Ovary (tissue), 9 donors: Measurements from ENCODE around the gene NEBL. TPM values are rescaled to one million over a fixed set of nuclear protein-coding genes. Genes with fewer than 3 reads are reported as not detected.

Source experiments
- DNase-seq, 5 donors: peaks; one replicate each; pipeline ENCODE4 v3.0.0-alpha.2; 2019 to 2020
- H3K27ac ChIP-seq, 2 donors: fragments of 200-600 bp; one replicate each; pipeline versions ENCODE4 v1.5.1 to v1.8.0; 2019 to 2022
- H3K27me3 ChIP-seq: fragments of 200-600 bp; one replicate; pipeline ENCODE4 v1.8.0; 2022
- H3K36me3 ChIP-seq: fragments of 200-600 bp; sonication (generic); one replicate; pipeline ENCODE4 v1.5.1; 2019
- H3K4me1 ChIP-seq: one replicate; pipeline ENCODE4 v1.8.1; 2013; ENCODE audit warnings: mild to moderate bottlenecking, moderate library complexity; ENCODE audit not compliant: insufficient read depth
- H3K4me3 ChIP-seq: fragments of 200-600 bp; sonication (generic); one replicate; pipeline ENCODE4 v1.5.1; 2017
- H3K9me3 ChIP-seq, 2 donors: fragments of 200-600 bp in 1 of 2; sonication (generic) in 1 of 2; one replicate each; pipeline versions ENCODE4 v1.5.1 to v1.8.1; 2013 to 2019; ENCODE audit warnings: mild to moderate bottlenecking in 1 of 2, moderate library complexity in 1 of 2
- EP300 ChIP-seq: sonication (generic); formaldehyde crosslinking; IDR thresholded peaks from one replicate; pipeline ENCODE4 v1.6.1; 2017; ENCODE audit warnings: antibody characterized with exemption
- POLR2A ChIP-seq: fragments of 450-650 bp; IDR thresholded peaks from one replicate; pipeline ENCODE4 v1.6.1; 2017; ENCODE audit warnings: antibody characterized with exemption, mild to moderate bottlenecking, moderate library complexity
- WGBS, 3 donors: extraction: QIAGEN DNeasy Blood & Tissue Kit in 1 of 3; methylation state at CpG; one replicate each; pipeline versions ENCODE4 v1.1.5 to v1.1.7; 2013 to 2017; 5-methylcytosine and 5-hydroxymethylcytosine counted together
- intact Hi-C, 4 donors: fragments of 100-400 bp; cut with DNase I; formaldehyde crosslinking; loops; one replicate each; pipeline versions ENCODE4 v1.11.0 to v1.15.1; 2022 to 2023
- polyA plus RNA-seq, 2 donors: library from polyadenylated mRNA; stranded (reverse); fragments of 200-250 nt in 1 of 2; fragments of 350-450 nt in 1 of 2; fragmentation: Illumina TruSeq in 1 of 2; extraction: RNeasy Lipid Tissue Mini Kit (QIAGEN cat#74804) in 1 of 2; gene quantifications; one replicate each; pipeline ENCODE4 v1.2.3, GENCODE V29; 2013 to 2014
- total RNA-seq, 7 donors: library from RNA; depleted of rRNA in 2 of 7; stranded (reverse); fragments of >200 nt in 2 of 7; fragmentation: NEBNext Ultra II Directional in 3 of 7; extraction: Animal tissue kit (Norgen Biotek cat#: 25700) in 3 of 7; gene quantifications; one replicate each; pipeline versions ENCODE4 v1.1.0 to v1.2.4, GENCODE V29; 2016 to 2023
- TF ChIP-seq, protein P1 (sequence below), 3 donors: fragments of 450-650 bp in 2 of 3; fragments of 200-600 bp in 1 of 3; IDR thresholded peaks; one replicate each; pipeline versions ENCODE4 v1.5.1 to v1.8.0; 2016 to 2022; ENCODE audit warnings: antibody characterized with exemption in 3 of 3, mild to moderate bottlenecking in 1 of 3
- donor health status: DM: no; HTN: no; CAD: no; lungs with moderate emphysema.
- donor health status: DM: no; HTN: no; CAD: no.
- donor health status: Bipolar disorder and iron deficiency.
- donor health status: DM: yes; HTN: yes; CAD: no.
- donor health status: DM: no; HTN: no; CAD: no.
- donor health status: DM: yes; HTN: yes; CAD: no.

NEBL gene
- total and polyA plus RNA-seq, 9 donors, result 0.83 to 17.9 (median 3.1) TPM

- Histone ChIP-seq H3K27me3 (no peaks in the 10 kb centered on the region), H3K36me3 (no peaks in the 10 kb centered on the region), H3K27ac (no peak overlapping the region), H3K4me1 (no peaks in the 10 kb centered on the region), H3K4me3 (no peak overlapping the region), H3K9me3 (no peaks in the 10 kb centered on the region)
- TF ChIP-seq POLR2A (no peak), EP300 (no peak)
- TF ChIP-seq, protein P1, sequence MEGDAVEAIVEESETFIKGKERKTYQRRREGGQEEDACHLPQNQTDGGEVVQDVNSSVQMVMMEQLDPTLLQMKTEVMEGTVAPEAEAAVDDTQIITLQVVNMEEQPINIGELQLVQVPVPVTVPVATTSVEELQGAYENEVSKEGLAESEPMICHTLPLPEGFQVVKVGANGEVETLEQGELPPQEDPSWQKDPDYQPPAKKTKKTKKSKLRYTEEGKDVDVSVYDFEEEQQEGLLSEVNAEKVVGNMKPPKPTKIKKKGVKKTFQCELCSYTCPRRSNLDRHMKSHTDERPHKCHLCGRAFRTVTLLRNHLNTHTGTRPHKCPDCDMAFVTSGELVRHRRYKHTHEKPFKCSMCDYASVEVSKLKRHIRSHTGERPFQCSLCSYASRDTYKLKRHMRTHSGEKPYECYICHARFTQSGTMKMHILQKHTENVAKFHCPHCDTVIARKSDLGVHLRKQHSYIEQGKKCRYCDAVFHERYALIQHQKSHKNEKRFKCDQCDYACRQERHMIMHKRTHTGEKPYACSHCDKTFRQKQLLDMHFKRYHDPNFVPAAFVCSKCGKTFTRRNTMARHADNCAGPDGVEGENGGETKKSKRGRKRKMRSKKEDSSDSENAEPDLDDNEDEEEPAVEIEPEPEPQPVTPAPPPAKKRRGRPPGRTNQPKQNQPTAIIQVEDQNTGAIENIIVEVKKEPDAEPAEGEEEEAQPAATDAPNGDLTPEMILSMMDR (IDR thresholded peaks at IDR 0.05), result no peak
- intact Hi-C loops, result no loop called here
- no peak for DNase-seq
- 91 to 92% (median 92%) methylated on average over 4 of the region's 4 CpGs for WGBS, 3 donors
These were observed 101.7 kb downstream of the NEBL start for GRCh38 chr10:20795391-20795790.

DNA sequence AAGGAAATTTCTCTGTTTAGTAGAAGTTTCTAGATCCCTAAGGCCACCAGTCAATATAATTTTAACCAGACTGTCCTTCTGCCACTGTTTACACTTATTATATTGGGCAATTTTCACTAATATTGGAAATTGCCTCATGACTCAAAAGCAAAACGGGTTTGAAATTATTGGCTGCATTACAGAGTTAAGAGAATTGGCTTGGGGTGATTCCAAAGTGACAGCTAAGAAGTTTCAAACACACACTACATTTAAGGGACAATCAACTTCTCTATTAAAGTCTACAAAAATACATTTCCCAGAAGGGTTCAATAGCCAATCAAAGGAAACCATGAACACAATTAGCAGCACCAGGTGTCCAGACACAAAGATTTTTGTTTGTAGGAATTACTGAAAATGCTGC, 111.9 kb downstream of the NEBL start:
- Histone ChIP-seq H3K4me1 (no peaks in the 10 kb centered on the region), H3K4me3 (no peak overlapping the region), H3K36me3 (no peaks in the 10 kb centered on the region), H3K27ac (no peak overlapping the region), H3K27me3 (no peaks in the 10 kb centered on the region), H3K9me3 (no peaks in the 10 kb centered on the region)
- intact Hi-C loops, result no loop called here
- WGBS, 3 donors, result 80 to 87% (median 86%) methylated on average over 1 of the region's 1 CpG
- no peak for DNase-seq
- TF ChIP-seq POLR2A, result no peak
- TF ChIP-seq EP300, result no peak
- TF ChIP-seq, protein P1 (IDR thresholded peaks at IDR 0.05), result no peak

DNA sequence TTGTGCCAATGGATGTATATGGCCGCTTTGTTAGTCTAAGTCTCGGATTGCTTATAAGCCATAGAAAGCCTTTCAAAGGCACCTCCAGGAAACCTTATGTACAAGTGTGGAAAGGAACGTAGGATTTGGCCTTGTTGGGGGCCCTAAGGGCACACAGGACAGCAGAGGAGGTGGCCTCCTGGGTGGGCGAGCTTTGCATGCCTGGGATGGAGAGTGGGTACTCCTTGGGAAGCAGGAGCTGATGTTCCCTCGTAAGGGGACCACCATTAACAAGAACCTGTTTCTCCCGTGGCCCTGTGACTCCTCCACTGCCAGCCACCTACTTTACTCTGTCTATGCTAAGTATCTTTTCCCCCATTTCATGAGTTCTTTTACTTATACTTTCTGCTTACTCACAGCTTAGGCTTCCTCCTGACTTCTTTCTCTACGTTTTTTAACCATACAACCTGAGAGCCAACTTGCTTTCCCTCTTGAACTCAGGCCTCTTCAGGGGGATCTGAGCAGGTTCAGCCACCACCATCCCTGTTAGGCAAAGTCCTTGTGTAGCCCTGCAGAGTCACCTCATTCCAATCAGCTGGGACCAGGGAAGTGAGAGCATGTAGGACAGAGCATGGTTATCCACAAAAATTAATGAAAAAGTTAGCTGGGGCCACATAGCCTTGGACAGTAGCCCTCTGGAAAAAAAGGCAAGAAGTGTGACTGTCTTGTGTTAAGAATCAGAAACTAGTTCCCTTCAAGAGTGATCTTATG, 118.9 kb downstream of the NEBL start:
- Histone ChIP-seq H3K9me3 (no peaks in the 10 kb centered on the region), H3K27me3 (no peaks in the 10 kb centered on the region), H3K36me3 (no peaks in the 10 kb centered on the region), H3K27ac (no peak overlapping the region), H3K4me3 (no peak overlapping the region), H3K4me1 (no peaks in the 10 kb centered on the region)
- 91 to 98% (median 92%) methylated on average over 7 of the region's 7 CpGs for WGBS, 3 donors
- no peak for TF ChIP-seq POLR2A
- intact Hi-C loops, result no loop called here
- no peak for DNase-seq

DNA sequence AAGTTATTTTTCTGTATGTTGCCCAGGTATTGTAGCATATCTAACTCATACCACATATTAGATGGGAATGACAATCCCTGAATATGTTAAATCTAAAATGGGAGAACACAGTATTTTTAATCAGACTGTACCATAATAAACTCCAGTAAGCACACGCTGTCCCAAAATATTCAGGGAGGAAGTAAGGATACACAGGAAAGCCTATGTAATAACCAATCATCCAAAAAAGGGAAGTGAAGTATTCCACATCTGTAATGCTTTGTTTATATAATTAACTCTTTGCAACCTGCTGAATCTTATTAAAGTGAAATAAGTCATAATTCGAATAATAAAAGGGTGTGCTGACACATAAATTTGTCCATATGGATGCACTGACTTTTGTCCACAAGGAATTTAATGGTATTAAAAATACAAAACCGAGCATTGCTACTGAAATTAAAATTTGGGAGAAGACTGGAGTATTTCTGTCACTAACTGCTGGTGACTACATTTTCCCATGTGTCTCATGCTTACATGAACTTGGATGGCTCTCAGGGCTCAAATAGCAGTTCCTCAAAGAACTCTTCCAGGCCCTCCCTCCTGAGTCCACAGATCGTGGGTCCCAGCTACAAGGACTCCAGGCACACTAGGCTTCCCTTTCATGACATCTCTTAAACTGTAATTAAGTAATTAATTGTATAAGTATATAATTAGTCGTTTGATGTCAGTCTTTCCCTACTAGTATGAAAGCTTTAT, 120.6 kb downstream of the NEBL start:
- Histone ChIP-seq H3K27ac (no peak overlapping the region), H3K9me3 (no peaks in the 10 kb centered on the region), H3K27me3 (no peaks in the 10 kb centered on the region), H3K36me3 (no peaks in the 10 kb centered on the region), H3K4me3 (no peak overlapping the region), H3K4me1 (no peaks in the 10 kb centered on the region)
- DNase-seq, result no peak
- TF ChIP-seq EP300 (no peak), POLR2A (no peak)
- TF ChIP-seq, protein P1 (IDR thresholded peaks at IDR 0.05), result no peak
- 55 to 65% (median 58%) methylated on average over 5 of the region's 5 CpGs for WGBS, 3 donors
- intact Hi-C loops, result no loop called here

- intact Hi-C loops, result no loop called here
- TF ChIP-seq EP300 (no peak), POLR2A (no peak)
- TF ChIP-seq, protein P1 (IDR thresholded peaks at IDR 0.05), result no peak
- Histone ChIP-seq H3K27ac (no peak overlapping the region), H3K36me3 (no peaks in the 10 kb centered on the region), H3K4me3 (no peak overlapping the region), H3K4me1 (no peaks in the 10 kb centered on the region), H3K27me3 (no peaks in the 10 kb centered on the region), H3K9me3 (no peaks in the 10 kb centered on the region)
- WGBS, 3 donors, result 52 to 71% (median 64%) methylated on average over 2 of the region's 2 CpGs
- no peak for DNase-seq
These were observed 126.1 kb downstream of the NEBL start for GRCh38 chr10:20771051-20771450.
